ENCODE data around the gene CHRNA4. TPM values are rescaled to one million over a fixed set of nuclear protein-coding genes. Genes with fewer than 3 reads are reported as not detected.

Gene CHRNA4
- total RNA-seq, 1 donor from 2014 or later = 1.5 TPM

DNA sequence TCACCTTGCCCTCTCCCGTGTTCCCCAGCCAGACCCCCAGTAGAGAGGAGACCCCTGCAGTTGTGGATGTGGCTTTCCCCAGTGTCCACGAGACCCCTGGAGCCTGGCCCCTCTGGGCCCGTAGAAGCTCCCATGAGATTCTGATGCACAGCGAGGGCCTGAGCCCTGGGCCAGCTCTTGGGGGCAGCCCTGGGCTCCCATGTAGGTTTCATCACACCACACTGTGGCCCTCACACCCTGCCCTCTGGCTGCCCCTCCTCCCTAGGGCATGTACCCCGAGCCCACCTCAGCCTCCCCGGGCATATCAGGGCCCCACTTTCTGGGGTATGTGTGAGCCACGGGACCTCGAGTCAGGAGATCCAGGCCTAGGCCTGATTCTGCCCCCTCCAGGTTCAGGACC, 7.0 kb upstream of the CHRNA4 start:
- DNase-seq = no peak
- intact Hi-C loops (cut with DNase I) = no loop called here
- no peak for ATAC-seq (ENCODE audit: poor library complexity)

DNA sequence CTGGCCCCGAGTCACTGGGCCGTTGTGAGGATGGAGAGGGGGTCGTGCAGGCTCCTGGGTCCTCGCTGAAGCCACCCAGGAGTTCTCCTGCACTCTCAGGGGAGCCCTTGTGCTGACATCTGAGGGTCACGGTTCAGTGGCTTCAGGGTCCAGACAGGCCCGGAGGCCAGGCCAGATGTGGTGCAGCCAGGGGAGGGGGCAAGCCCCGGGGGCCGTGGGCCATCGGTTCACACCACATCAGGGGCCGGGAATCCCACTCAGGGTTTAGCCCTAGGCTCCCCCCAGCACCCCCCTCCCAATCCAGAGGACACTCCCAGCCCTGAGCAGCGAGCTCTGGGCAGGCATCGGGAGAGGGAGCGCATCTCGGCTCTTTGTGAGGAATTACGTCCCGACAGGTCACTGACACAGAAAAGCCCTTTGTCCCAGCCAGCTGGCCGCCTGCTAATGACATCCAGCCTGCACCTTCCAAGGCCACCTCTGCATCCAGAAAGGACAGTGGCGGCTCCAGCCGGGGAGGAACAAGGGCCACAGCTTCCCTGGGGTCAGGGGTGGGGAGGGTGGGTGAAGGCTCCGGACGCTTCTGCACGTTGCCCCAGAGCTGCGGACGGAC, 6.4 kb upstream of the CHRNA4 start:
- intact Hi-C loops (cut with DNase I) = no loop called here
- DNase-seq (no peak), ATAC-seq (ENCODE audit: poor library complexity) (peak; percentile 26)

GRCh38 chr20:63366390-63367365, 5.5 kb upstream of the CHRNA4 start:
- intact Hi-C loops (cut with DNase I) = no loop called here
- ATAC-seq (ENCODE audit: poor library complexity) (no peak), DNase-seq (no peak)

DNA sequence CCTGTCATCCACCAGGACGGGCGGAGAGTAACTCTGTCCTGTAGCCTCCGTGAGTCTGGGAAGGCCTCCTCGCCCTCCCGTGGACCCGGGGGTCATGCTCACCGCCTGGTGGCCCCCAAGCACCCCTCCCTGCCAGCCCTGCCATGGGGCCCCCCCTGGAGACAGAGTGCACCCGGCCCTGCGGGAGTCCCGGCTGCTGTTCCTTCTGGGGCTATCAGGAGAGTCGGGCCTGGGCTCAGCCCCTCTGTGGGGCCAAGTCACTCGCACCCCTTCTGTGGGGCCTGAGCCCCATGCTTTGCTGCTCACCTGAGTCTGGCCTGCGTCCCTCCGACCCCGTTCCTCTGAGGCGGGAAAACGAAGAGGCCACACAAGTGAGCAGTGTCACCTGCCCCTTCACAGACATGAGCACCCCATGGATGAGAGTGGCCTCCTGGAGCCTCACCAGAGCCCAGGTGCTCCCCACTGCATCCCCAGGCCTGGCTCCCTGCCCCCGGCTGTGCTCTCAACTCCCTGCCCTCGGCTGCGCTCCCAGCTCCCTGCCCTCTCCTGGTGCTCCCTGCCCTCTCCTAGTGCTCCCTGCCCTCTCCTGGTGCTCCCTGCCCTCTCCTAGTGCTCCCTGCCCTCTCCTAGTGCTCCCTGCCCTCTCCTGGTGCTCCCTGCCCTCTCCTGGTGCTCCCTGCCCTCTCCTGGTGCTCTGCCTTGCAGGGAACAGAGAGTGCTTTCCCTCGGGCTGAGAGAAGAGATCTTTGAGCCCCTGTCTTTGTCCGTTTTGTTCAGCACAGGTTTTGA, 4.6 kb upstream of the CHRNA4 start:
- ATAC-seq (ENCODE audit: poor library complexity) (no peak), DNase-seq (no peak)
- intact Hi-C loops (cut with DNase I) = no loop called here

GRCh38 chr20:63364801-63365585, 3.8 kb upstream of the CHRNA4 start:
- ATAC-seq (ENCODE audit: poor library complexity) (peak; percentile 26), DNase-seq (no peak)
- intact Hi-C loops (cut with DNase I) = no loop called here

DNA sequence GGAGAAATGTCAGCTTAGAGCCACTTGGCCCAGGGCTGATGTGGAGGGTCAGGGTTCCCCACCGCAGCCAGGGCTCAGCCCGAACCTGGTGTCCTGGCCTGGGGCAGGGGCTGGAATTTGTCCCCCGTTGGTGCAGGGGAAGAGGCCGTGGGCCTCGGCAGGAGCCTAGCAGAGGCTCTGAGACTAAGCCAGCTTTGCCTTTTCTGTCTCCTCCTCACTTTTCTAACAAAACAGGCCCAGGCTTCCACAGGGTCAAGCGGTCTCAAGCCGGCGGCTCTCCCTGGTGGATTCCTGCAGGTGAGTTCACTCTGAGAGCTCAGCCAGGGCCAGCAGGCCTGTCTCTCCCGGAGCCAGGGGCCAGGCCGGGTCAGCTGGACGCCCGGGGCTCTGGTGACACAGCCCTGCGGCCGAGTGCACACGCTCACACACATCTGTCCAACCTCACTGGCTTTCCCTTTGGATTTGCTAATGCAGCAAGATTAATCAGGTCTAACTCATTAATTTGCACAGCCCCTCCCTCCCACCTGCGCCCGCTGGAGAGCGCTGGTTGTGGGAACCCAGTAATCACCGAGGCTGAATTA, 2.9 kb upstream of the CHRNA4 start:
- no peak for ATAC-seq (ENCODE audit: poor library complexity)
- DNase-seq = peak; percentile 22
- intact Hi-C loops (cut with DNase I) = no loop called here

DNA sequence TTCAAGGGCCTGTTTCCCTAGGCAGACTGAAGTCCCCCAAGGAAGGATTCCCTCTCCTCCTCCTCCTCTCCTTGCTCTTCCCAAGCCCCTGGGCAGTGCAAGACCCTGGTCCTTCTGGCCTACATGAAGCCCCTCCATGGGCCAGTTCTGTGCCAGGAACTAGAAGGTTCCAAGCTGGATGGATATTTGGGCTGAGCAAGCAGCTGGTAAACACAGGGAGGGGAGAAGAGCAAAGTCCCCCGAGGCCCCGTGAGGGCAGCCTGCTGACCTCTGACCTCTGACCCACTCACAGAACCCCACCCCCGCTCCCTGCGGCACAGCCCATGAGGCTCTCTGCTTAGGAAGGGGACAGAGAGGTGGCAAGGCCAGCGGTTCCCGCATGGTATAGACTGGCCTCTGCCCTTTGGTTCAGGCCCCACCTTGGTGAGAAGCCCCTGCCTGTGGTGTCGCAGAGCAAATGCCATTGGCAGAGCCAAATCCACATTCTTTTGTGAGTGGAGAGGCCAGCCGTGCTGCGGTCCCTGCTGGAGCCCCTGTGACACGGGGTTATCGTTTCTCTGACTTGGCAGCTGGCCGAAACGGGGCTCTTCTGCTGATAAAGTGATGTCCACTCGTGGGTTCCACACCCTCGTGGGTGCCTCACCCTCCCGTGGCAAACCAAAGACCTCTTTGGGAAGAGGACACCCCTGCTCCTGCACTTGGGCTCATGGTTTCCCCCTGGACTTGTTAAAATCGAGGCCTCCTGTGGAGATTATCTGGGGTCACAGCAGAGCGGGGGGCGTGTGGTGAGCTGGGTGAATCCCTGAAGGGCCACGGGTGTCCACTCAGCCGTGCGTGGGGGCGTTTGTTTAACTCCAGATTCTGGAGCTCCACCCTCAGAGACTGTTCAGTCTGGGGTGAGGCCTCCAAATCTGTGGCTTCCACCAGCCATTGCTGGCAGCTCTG, 2.1 kb upstream of the CHRNA4 start:
- intact Hi-C loops (cut with DNase I) = no loop called here
- no peak for ATAC-seq (ENCODE audit: poor library complexity)
- DNase-seq = no peak

GRCh38 chr20:63362436-63363009, 1.4 kb upstream of the CHRNA4 start:
- peak; percentile 34 for DNase-seq
- intact Hi-C loops (cut with DNase I) = no loop called here
- no peak for ATAC-seq (ENCODE audit: poor library complexity)

- intact Hi-C loops (cut with DNase I) = no loop called here
- no peak for ATAC-seq (ENCODE audit: poor library complexity)
- peak; percentile 34 for DNase-seq
Observed at GRCh38 chr20:63361519-63362435, 628 bp upstream of the CHRNA4 start.

DNA sequence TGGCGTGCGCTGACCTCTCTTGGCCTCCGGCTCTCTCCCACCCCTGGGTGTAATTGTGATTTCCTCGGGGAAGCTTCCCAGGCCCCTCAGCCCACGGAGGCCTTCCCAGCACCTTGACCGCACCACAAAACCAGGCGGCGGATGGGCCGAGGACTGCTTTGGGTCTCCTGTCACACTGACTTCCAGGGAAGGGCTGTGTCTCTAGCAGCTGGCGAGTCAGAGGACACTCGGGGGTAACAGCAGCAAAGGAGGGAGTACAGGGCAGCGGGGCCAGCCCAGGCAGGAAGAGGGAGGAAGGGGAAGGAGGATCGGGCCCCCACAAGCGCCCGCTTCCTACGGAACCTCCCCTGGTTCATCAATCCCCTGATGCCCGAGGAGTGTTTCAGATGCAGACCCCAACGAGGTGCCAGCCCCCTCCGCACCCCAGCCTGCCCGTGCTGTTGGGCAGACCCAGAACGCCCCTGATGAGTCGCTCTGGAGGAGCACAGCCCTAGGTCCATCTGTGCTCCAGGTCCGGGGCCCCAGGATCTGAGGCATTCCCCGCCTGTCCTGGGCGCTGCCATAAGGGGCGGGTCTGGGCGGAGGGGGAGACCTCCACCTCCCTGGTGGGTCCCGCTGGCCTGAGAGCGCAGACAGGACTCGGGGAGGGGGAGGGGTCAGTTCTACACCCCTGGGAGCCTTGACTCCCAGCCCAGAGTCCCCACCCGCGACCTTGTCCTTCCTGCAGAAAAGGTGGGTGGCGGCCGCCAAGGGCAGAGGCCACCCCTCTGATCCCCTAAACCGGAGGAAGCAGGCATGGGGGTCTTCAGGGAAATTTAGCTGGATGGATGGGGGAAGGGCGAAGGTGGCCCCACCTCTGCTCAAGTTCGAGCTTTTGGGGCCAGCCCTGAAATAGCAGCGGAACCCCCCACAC, 956 bp downstream of the CHRNA4 start:
- ATAC-seq (ENCODE audit: poor library complexity) (no peak), DNase-seq (peak; percentile 29)
- intact Hi-C loops (cut with DNase I) = no loop called here

- ATAC-seq (ENCODE audit: poor library complexity) (peak; percentile 24), DNase-seq (no peak)
- intact Hi-C loops (cut with DNase I) = no loop called here
Observed at GRCh38 chr20:63359164-63359934, 1.8 kb downstream of the CHRNA4 start.

DNA sequence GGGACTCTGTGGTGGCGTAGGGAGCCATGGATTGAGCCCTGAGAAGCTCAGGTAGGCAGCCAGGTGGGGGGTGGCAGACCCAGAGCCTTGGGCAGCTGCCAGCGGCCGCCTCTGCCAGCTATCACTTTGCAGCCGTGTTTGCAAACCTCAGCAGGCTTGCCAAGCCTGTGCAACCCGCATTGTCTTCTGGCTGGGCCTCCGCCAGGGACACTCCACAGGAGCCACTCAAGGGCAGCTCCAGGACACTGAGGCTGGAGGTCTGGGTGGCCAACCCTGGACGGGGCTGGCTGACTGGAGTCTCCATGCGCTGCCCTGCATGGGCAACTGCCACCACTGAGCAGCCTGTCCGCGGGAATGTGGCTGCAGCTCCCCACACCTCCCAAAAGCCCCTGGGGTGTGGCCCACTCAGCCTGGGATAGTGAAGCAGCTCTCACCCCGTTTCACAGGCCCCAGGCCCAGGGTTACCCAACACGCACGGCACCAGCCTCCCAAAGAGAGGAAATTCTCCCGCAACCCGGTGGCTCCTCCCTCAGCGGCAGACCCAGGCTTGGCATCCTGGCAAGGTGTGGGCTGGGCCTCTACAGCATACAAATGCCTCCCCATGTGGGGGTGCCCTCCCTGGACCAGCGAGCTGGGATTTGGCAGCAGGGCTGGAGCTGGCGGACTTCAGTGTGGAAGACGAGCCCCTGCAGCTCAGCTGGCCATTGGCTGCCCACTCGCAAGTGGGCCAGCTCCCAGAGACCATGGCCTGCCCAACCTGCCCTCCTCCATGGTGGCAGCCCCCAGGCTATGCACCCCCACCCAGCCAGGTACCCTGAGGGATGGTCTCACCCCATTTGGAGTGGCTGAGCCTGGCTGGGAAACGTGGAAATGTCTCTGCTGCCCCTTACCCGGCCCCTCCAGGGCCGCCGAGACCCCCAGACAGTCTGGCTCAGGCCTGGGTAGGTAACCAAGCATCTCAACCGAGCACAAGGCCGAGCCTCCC, 2.9 kb downstream of the CHRNA4 start:
- peak; percentile 90 for DNase-seq
- peak; percentile 92 for ATAC-seq (ENCODE audit: poor library complexity)
- intact Hi-C loops (cut with DNase I) = no loop called here
